Suprapubic skin (tissue), 4 donors: Measurements from ENCODE around the gene FCSK. TPM values are rescaled to one million over a fixed set of nuclear protein-coding genes. Genes with fewer than 3 reads are reported as not detected.

Source experiments
- DNase-seq, 2 donors: peaks; one replicate each; pipeline ENCODE4 v3.0.0-alpha.2; 2019; ENCODE audit warnings: low spot score in 2 of 2
- H3K27ac ChIP-seq: fragments of 200-600 bp; sonication (generic); one replicate; pipeline ENCODE4 v1.5.1; 2019
- H3K27me3 ChIP-seq: fragments of 200-600 bp; sonication (generic); one replicate; pipeline ENCODE4 v1.5.1; 2019
- H3K36me3 ChIP-seq: fragments of 200-600 bp; sonication (generic); one replicate; pipeline ENCODE4 v1.5.1; 2019
- H3K4me1 ChIP-seq: fragments of 200-600 bp; sonication (generic); one replicate; pipeline ENCODE4 v1.5.1; 2019
- H3K4me3 ChIP-seq: fragments of 200-600 bp; sonication (generic); one replicate; pipeline ENCODE4 v1.5.1; 2019; ENCODE audit warnings: mild to moderate bottlenecking
- H3K9me3 ChIP-seq: fragments of 200-600 bp; sonication (generic); one replicate; pipeline ENCODE4 v1.5.1; 2019
- CTCF ChIP-seq, 2 donors: fragments of 200-600 bp in 1 of 2; fragments of 450-650 bp in 1 of 2; sonication (generic) in 1 of 2; IDR thresholded peaks; one replicate each; pipeline ENCODE4 v1.5.1; 2016 to 2019; ENCODE audit warnings: antibody characterized with exemption in 2 of 2, mild to moderate bottlenecking in 1 of 2, moderate library complexity in 1 of 2
- EP300 ChIP-seq: sonication (generic); formaldehyde crosslinking; IDR thresholded peaks from one replicate; pipeline ENCODE4 v1.6.1; 2017; ENCODE audit warnings: antibody characterized with exemption
- POLR2A ChIP-seq, 2 donors: fragments of 450-650 bp; IDR thresholded peaks; one replicate each; pipeline ENCODE4 v1.6.1; 2017; ENCODE audit warnings: antibody characterized with exemption in 2 of 2, mild to moderate bottlenecking in 2 of 2, moderate library complexity in 2 of 2
- POLR2AphosphoS5 ChIP-seq, 3 donors: sonication (generic); formaldehyde crosslinking; IDR thresholded peaks; one replicate each; pipeline ENCODE4 v1.6.1; 2017; ENCODE audit warnings: antibody characterized with exemption in 3 of 3
- WGBS: methylation state at CpG from one replicate; pipeline ENCODE4 v1.1.5; 2018; 5-methylcytosine and 5-hydroxymethylcytosine counted together
- total RNA-seq, 4 donors: library from RNA; depleted of rRNA; stranded (reverse); fragments of >200 nt; gene quantifications; one replicate each; pipeline ENCODE4 v1.1.0, GENCODE V29; 2016

FCSK gene
- total RNA-seq, 4 donors from 2014 or later = 15.7 to 44.7 (median 23.2) TPM

GRCh38 chr16:70433458-70434103 is 20.8 kb upstream of the FCSK start:
- no peaks in the 10 kb centered on the region for H3K27me3 ChIP-seq
- H3K27ac ChIP-seq = no peak overlapping the region
- peaks cover 88% of the 10 kb centered on the region for H3K4me1 ChIP-seq
- no peak overlapping the region for H3K4me3 ChIP-seq
- 31% methylated on average over 4 of the region's 5 CpGs for WGBS
- peak in 1 of 2 donors; percentile 74 for DNase-seq
- H3K9me3 ChIP-seq = no peaks in the 10 kb centered on the region
- no peak for TF ChIP-seq CTCF (IDR thresholded peaks at IDR 0.05)
- TF ChIP-seq POLR2AphosphoS5 (IDR thresholded peaks at IDR 0.05) = peak in 1 of 3 donors; percentile 16
- peaks cover 3% of the 10 kb centered on the region for H3K36me3 ChIP-seq

GRCh38 chr16:70434484-70435260 is 19.7 kb upstream of the FCSK start:
- H3K9me3 ChIP-seq = no peaks in the 10 kb centered on the region
- DNase-seq = no peak
- peaks cover 3% of the 10 kb centered on the region for H3K36me3 ChIP-seq
- no peak overlapping the region for H3K27ac ChIP-seq
- H3K4me3 ChIP-seq = no peak overlapping the region
- TF ChIP-seq EP300 (no peak), CTCF (IDR thresholded peaks at IDR 0.05) (no peak), POLR2A (IDR thresholded peaks at IDR 0.05) (no peak), POLR2AphosphoS5 (IDR thresholded peaks at IDR 0.05) (no peak)
- no peaks in the 10 kb centered on the region for H3K27me3 ChIP-seq
- peaks cover 82% of the 10 kb centered on the region for H3K4me1 ChIP-seq
- WGBS = 87% methylated on average over 6 of the region's 6 CpGs

GRCh38 chr16:70437017-70437581 is 17.3 kb upstream of the FCSK start:
- TF ChIP-seq EP300 (no peak), POLR2AphosphoS5 (IDR thresholded peaks at IDR 0.05) (no peak)
- peaks cover 3% of the 10 kb centered on the region for H3K36me3 ChIP-seq
- WGBS = 21% methylated on average over 3 of the region's 5 CpGs
- H3K4me1 ChIP-seq = peaks cover 59% of the 10 kb centered on the region
- H3K9me3 ChIP-seq = no peaks in the 10 kb centered on the region
- no peak overlapping the region for H3K27ac ChIP-seq
- H3K4me3 ChIP-seq = peak overlapping the region; percentile 78
- no peak for DNase-seq
- no peaks in the 10 kb centered on the region for H3K27me3 ChIP-seq

GRCh38 chr16:70437582-70438557 is 16.5 kb upstream of the FCSK start:
- DNase-seq = peak in 1 of 2 donors; percentile 71
- peak overlapping the region; percentile 78 for H3K4me3 ChIP-seq
- peaks cover 3% of the 10 kb centered on the region for H3K36me3 ChIP-seq
- TF ChIP-seq CTCF (IDR thresholded peaks at IDR 0.05) (no peak), POLR2AphosphoS5 (IDR thresholded peaks at IDR 0.05) (no peak), EP300 (no peak), POLR2A (IDR thresholded peaks at IDR 0.05) (no peak)
- 10% methylated on average over 22 of the region's 22 CpGs for WGBS
- H3K4me1 ChIP-seq = peaks cover 52% of the 10 kb centered on the region
- no peaks in the 10 kb centered on the region for H3K27me3 ChIP-seq
- H3K9me3 ChIP-seq = no peaks in the 10 kb centered on the region
- peak overlapping the region; percentile 61 for H3K27ac ChIP-seq

GRCh38 chr16:70438585-70438968 is 15.8 kb upstream of the FCSK start:
- TF ChIP-seq POLR2AphosphoS5 (IDR thresholded peaks at IDR 0.05) = no peak
- TF ChIP-seq POLR2A (IDR thresholded peaks at IDR 0.05) = no peak
- no peak for TF ChIP-seq EP300
- TF ChIP-seq CTCF (IDR thresholded peaks at IDR 0.05) = no peak
- Histone ChIP-seq H3K27ac (peak overlapping the region; percentile 61), H3K36me3 (peaks cover 3% of the 10 kb centered on the region), H3K4me3 (peak overlapping the region; percentile 78), H3K9me3 (no peaks in the 10 kb centered on the region), H3K27me3 (no peaks in the 10 kb centered on the region), H3K4me1 (peaks cover 44% of the 10 kb centered on the region)
- DNase-seq = peak in 1 of 2 donors; percentile 73
- 0% methylated on average over 10 of the region's 39 CpGs for WGBS
